CD4-positive, CD25-positive, alpha-beta regulatory T cell (primary cell): Measurements from ENCODE around the gene PDZD2. TPM values are rescaled to one million over a fixed set of nuclear protein-coding genes. Genes with fewer than 3 reads are reported as not detected.

Experiments
- ATAC-seq, 2 donors: fragments of 150-1000 bp; cut with Tn5 transposase; one replicate each; pipeline ENCODE4 v1.10.0; 2021; ENCODE audit warnings: low read depth in 2 of 2, moderate number of reproducible peaks in 2 of 2, moderate library complexity in 1 of 2
- DNase-seq, 3 donors: peaks; one replicate each; pipeline versions ENCODE4 v3.0.0 to v3.0.0-alpha.2; 2012 to 2022; ENCODE audit warnings: mixed read lengths in 1 of 3
- H3K27ac ChIP-seq: one replicate; pipeline ENCODE4 v1.7.0; 2013; ENCODE audit warnings: mild to moderate bottlenecking, low read length; ENCODE audit not compliant: insufficient read depth, poor library complexity, severe bottlenecking
- H3K27me3 ChIP-seq: one replicate; pipeline ENCODE4 v1.7.0; 2013; ENCODE audit warnings: low read length; ENCODE audit not compliant: control insufficient read depth, insufficient read depth
- H3K36me3 ChIP-seq: one replicate; pipeline ENCODE4 v1.7.0; 2013; ENCODE audit warnings: mild to moderate bottlenecking, low read length, moderate library complexity; ENCODE audit not compliant: control insufficient read depth, insufficient read depth
- H3K4me1 ChIP-seq: 2 replicates; pipeline ENCODE4 v1.7.0; 2013; ENCODE audit warnings: mild to moderate bottlenecking, low read length; ENCODE audit not compliant: insufficient read depth, control insufficient read depth, poor library complexity, severe bottlenecking
- H3K4me3 ChIP-seq: one replicate; pipeline ENCODE4 v1.7.0; 2013; ENCODE audit warnings: low read depth, mild to moderate bottlenecking, low read length, moderate library complexity
- H3K9me3 ChIP-seq, 2 experiments: 1 replicate in 1 of 2; 2 replicates in 1 of 2; pipeline ENCODE4 v1.7.0; 2013; ENCODE audit warnings: low read length in 2 of 2, mild to moderate bottlenecking in 1 of 2, moderate library complexity in 1 of 2; ENCODE audit not compliant: control insufficient read depth in 2 of 2
- H3K27ac Mint-ChIP-seq, 3 donors: one replicate each; pipeline ENCODE4 v1.8.0; 2020 to 2022; ENCODE audit warnings: mild to moderate bottlenecking in 3 of 3, mixed read lengths in 3 of 3, moderate library complexity in 2 of 3
- H3K27me3 Mint-ChIP-seq: one replicate; pipeline ENCODE4 v1.8.0; 2022; ENCODE audit warnings: mild to moderate bottlenecking, mixed read lengths
- H3K36me3 Mint-ChIP-seq: one replicate; pipeline ENCODE4 v1.8.0; 2020; ENCODE audit warnings: mixed read lengths
- H3K4me1 Mint-ChIP-seq, 4 donors: one replicate each; pipeline ENCODE4 v1.8.0; 2020 to 2022; ENCODE audit warnings: mixed read lengths in 4 of 4, mild to moderate bottlenecking in 1 of 4
- H3K4me3 Mint-ChIP-seq, 4 donors: one replicate each; pipeline ENCODE4 v1.8.0; 2020 to 2022; ENCODE audit warnings: mild to moderate bottlenecking in 4 of 4, mixed read lengths in 4 of 4, moderate library complexity in 3 of 4
- H3K9me3 Mint-ChIP-seq, 7 donors: one replicate each; pipeline ENCODE4 v1.8.0; 2020 to 2022; ENCODE audit warnings: mixed read lengths in 7 of 7, mild to moderate bottlenecking in 3 of 7, moderate library complexity in 2 of 7
- polyA plus RNA-seq, 4 donors: library from polyadenylated mRNA; unstranded; fragments of 300-500 nt; fragmentation: Illumina TruSeq; gene quantifications; one replicate each; pipeline ENCODE4 v1.2.3, GENCODE V29; 2021
- total RNA-seq: library from RNA; stranded (reverse); gene quantifications from one replicate; pipeline ENCODE4 v1.2.3, GENCODE V29; 2022

Gene PDZD2
- total and polyA plus RNA-seq, 5 donors from 2014 or later, result 0.06 to 1.3 (median 0.25) TPM

GRCh38 chr5:31861601-31862000 is 222.7 kb downstream of the PDZD2 start:
- H3K36me3 Mint-ChIP-seq, result peaks cover 4% of the 10 kb centered on the region
- peaks cover 10% of the 10 kb centered on the region for H3K27me3 Mint-ChIP-seq
- H3K4me1 ChIP-seq, result no peaks in the 10 kb centered on the region
- peaks cover 0 to 24% (median 14%) of the 10 kb centered on the region in 7 donors for H3K9me3 Mint-ChIP-seq
- DNase-seq, result no peak
- H3K4me1 Mint-ChIP-seq, result no peaks in the 10 kb centered on the region
- H3K36me3 ChIP-seq, result no peaks in the 10 kb centered on the region
- no peak overlapping the region for H3K27ac Mint-ChIP-seq
- no peak overlapping the region for H3K4me3 Mint-ChIP-seq
- H3K4me3 ChIP-seq, result no peak overlapping the region
- peaks cover 8 to 19% of the 10 kb centered on the region in 2 experiments for H3K9me3 ChIP-seq
- H3K27me3 ChIP-seq, result peaks cover 2% of the 10 kb centered on the region
- no peak overlapping the region for H3K27ac ChIP-seq
- no peak for ATAC-seq

GRCh38 chr5:31863991-31864411 is 225.1 kb downstream of the PDZD2 start:
- no peaks in the 10 kb centered on the region for H3K4me1 ChIP-seq
- H3K27ac Mint-ChIP-seq, result no peak overlapping the region
- H3K4me1 Mint-ChIP-seq, result no peaks in the 10 kb centered on the region

GRCh38 chr5:31866166-31866565 is 227.2 kb downstream of the PDZD2 start:
- Histone ChIP-seq H3K36me3 (no peaks in the 10 kb centered on the region), H3K27ac (no peak overlapping the region), H3K9me3 (no peaks in the 10 kb centered on the region), H3K4me1 (no peaks in the 10 kb centered on the region), H3K27me3 (peaks cover 5% of the 10 kb centered on the region), H3K4me3 (no peak overlapping the region)
- DNase-seq, result no peak
- H3K9me3 Mint-ChIP-seq, result peaks cover 0 to 2% (median 0%) of the 10 kb centered on the region in 7 donors
- peaks cover 10% of the 10 kb centered on the region for H3K27me3 Mint-ChIP-seq
- peak overlapping the region in 1 of 3 donors; percentile 31 for H3K27ac Mint-ChIP-seq
- no peak overlapping the region for H3K4me3 Mint-ChIP-seq
- H3K4me1 Mint-ChIP-seq, result no peaks in the 10 kb centered on the region
- no peaks in the 10 kb centered on the region for H3K36me3 Mint-ChIP-seq
- no peak for ATAC-seq

More at GRCh38 chr5:31863991-31864411, 225.1 kb downstream of the PDZD2 start:
- no peak overlapping the region for H3K27ac ChIP-seq
- ATAC-seq (no peak), DNase-seq (no peak)
- H3K4me3 ChIP-seq, result no peak overlapping the region
- no peak overlapping the region for H3K4me3 Mint-ChIP-seq
- H3K9me3 ChIP-seq, result peaks cover 6 to 16% of the 10 kb centered on the region in 2 experiments
- H3K36me3 ChIP-seq, result no peaks in the 10 kb centered on the region
- peaks cover 5% of the 10 kb centered on the region for H3K27me3 ChIP-seq
- H3K36me3 Mint-ChIP-seq, result peaks cover 4% of the 10 kb centered on the region
- H3K9me3 Mint-ChIP-seq, result peaks cover 0 to 17% (median 12%) of the 10 kb centered on the region in 7 donors
- H3K27me3 Mint-ChIP-seq, result peaks cover 10% of the 10 kb centered on the region

- Mint-ChIP-seq H3K4me3 (no peak overlapping the region), H3K36me3 (no peaks in the 10 kb centered on the region), H3K9me3 (peaks cover 0 to 2% (median 0%) of the 10 kb centered on the region in 7 donors), H3K4me1 (no peaks in the 10 kb centered on the region), H3K27ac (no peak overlapping the region), H3K27me3 (peaks cover 10% of the 10 kb centered on the region)
- Histone ChIP-seq H3K4me3 (no peak overlapping the region), H3K9me3 (no peaks in the 10 kb centered on the region), H3K27ac (no peak overlapping the region), H3K4me1 (no peaks in the 10 kb centered on the region), H3K36me3 (no peaks in the 10 kb centered on the region), H3K27me3 (peaks cover 5% of the 10 kb centered on the region)
- DNase-seq, result no peak
- ATAC-seq, result no peak
These were observed 228.3 kb downstream of the PDZD2 start for GRCh38 chr5:31867219-31867618.

- Mint-ChIP-seq H3K4me1 (no peaks in the 10 kb centered on the region), H3K27ac (no peak overlapping the region), H3K36me3 (no peaks in the 10 kb centered on the region), H3K27me3 (no peaks in the 10 kb centered on the region), H3K4me3 (no peak overlapping the region), H3K9me3 (no peaks in the 10 kb centered on the region)
- DNase-seq (no peak), ATAC-seq (no peak)
- no peaks in the 10 kb centered on the region for H3K36me3 ChIP-seq
- H3K4me3 ChIP-seq, result no peak overlapping the region
- H3K9me3 ChIP-seq, result no peaks in the 10 kb centered on the region
- H3K27ac ChIP-seq, result no peak overlapping the region
- H3K27me3 ChIP-seq, result no peaks in the 10 kb centered on the region
- no peaks in the 10 kb centered on the region for H3K4me1 ChIP-seq
These were observed 241.5 kb downstream of the PDZD2 start for GRCh38 chr5:31880449-31880848.

- H3K27me3 Mint-ChIP-seq, result peaks cover 4% of the 10 kb centered on the region
- Histone ChIP-seq H3K4me3 (no peak overlapping the region), H3K27me3 (no peaks in the 10 kb centered on the region), H3K4me1 (no peaks in the 10 kb centered on the region), H3K27ac (no peak overlapping the region), H3K36me3 (no peaks in the 10 kb centered on the region), H3K9me3 (no peaks in the 10 kb centered on the region)
- ATAC-seq, result no peak
- H3K36me3 Mint-ChIP-seq, result no peaks in the 10 kb centered on the region
- H3K4me1 Mint-ChIP-seq, result no peaks in the 10 kb centered on the region
- H3K27ac Mint-ChIP-seq, result no peak overlapping the region
- no peaks in the 10 kb centered on the region for H3K9me3 Mint-ChIP-seq
- no peak overlapping the region for H3K4me3 Mint-ChIP-seq
- DNase-seq, result no peak
These were observed 246.0 kb downstream of the PDZD2 start for GRCh38 chr5:31884896-31885295.

GRCh38 chr5:31886206-31886605 is 247.3 kb downstream of the PDZD2 start:
- ATAC-seq (no peak), DNase-seq (no peak)
- H3K9me3 Mint-ChIP-seq, result no peaks in the 10 kb centered on the region
- H3K4me1 Mint-ChIP-seq, result no peaks in the 10 kb centered on the region
- peaks cover 8% of the 10 kb centered on the region for H3K27me3 Mint-ChIP-seq
- H3K27ac Mint-ChIP-seq, result no peak overlapping the region
- no peak overlapping the region for H3K27ac ChIP-seq
- no peak overlapping the region for H3K4me3 Mint-ChIP-seq
- H3K36me3 Mint-ChIP-seq, result no peaks in the 10 kb centered on the region
- no peaks in the 10 kb centered on the region for H3K27me3 ChIP-seq
- H3K4me3 ChIP-seq, result no peak overlapping the region
- H3K36me3 ChIP-seq, result no peaks in the 10 kb centered on the region
- H3K9me3 ChIP-seq, result no peaks in the 10 kb centered on the region
- no peaks in the 10 kb centered on the region for H3K4me1 ChIP-seq

GRCh38 chr5:31887556-31887955 is 248.6 kb downstream of the PDZD2 start:
- no peaks in the 10 kb centered on the region for H3K36me3 ChIP-seq
- H3K4me1 ChIP-seq, result no peaks in the 10 kb centered on the region
- H3K9me3 Mint-ChIP-seq, result no peaks in the 10 kb centered on the region
- no peak for DNase-seq
- H3K9me3 ChIP-seq, result no peaks in the 10 kb centered on the region
- no peaks in the 10 kb centered on the region for H3K27me3 ChIP-seq
- H3K27ac Mint-ChIP-seq, result no peak overlapping the region
- no peak overlapping the region for H3K27ac ChIP-seq
- ATAC-seq, result no peak
- H3K4me3 Mint-ChIP-seq, result no peak overlapping the region
- H3K36me3 Mint-ChIP-seq, result no peaks in the 10 kb centered on the region
- H3K4me3 ChIP-seq, result no peak overlapping the region
- H3K27me3 Mint-ChIP-seq, result peaks cover 8% of the 10 kb centered on the region
- no peaks in the 10 kb centered on the region for H3K4me1 Mint-ChIP-seq
